Smooth muscle cell (in vitro differentiated cells): ENCODE measurements around the gene TRAF3IP1. TPM values are rescaled to one million over a fixed set of nuclear protein-coding genes. Genes with fewer than 3 reads are reported as not detected.

Experiments used
- DNase-seq: peaks from one replicate; lab custom pipeline; 2025; ENCODE audit not compliant: unreplicated experiment; lab: John Stamatoyannopoulos, UW
- H2AFZ ChIP-seq: fragments of 200-600 bp; sonication (generic); 2 replicates; pipeline ENCODE4 v1.6.0; 2016; ENCODE audit warnings: antibody characterized with exemption, low read depth, mild to moderate bottlenecking
- H3F3A ChIP-seq: fragments of 200-600 bp; sonication (generic); 2 replicates; pipeline ENCODE4 v1.6.0; 2017; ENCODE audit warnings: antibody characterized with exemption, low read depth
- H3K27ac ChIP-seq: fragments of 200-600 bp; sonication (generic); 2 replicates; pipeline ENCODE4 v1.5.1; 2016; ENCODE audit warnings: low read depth, mild to moderate bottlenecking
- H3K27me3 ChIP-seq: fragments of 200-600 bp; sonication (generic); 2 replicates; pipeline ENCODE4 v1.6.1; 2016; ENCODE audit warnings: low read depth, mild to moderate bottlenecking
- H3K36me3 ChIP-seq: fragments of 200-600 bp; sonication (generic); 2 replicates; pipeline ENCODE4 v1.5.1; 2016; ENCODE audit warnings: low read depth
- H3K4me1 ChIP-seq: fragments of 200-600 bp; sonication (generic); 2 replicates; pipeline ENCODE4 v1.5.1; 2016; ENCODE audit warnings: low read depth
- H3K4me2 ChIP-seq: fragments of 200-600 bp; sonication (generic); 2 replicates; pipeline ENCODE4 v1.6.0; 2016; ENCODE audit warnings: mild to moderate bottlenecking
- H3K4me3 ChIP-seq: fragments of 200-600 bp; sonication (generic); 2 replicates; pipeline ENCODE4 v1.5.1; 2016; ENCODE audit warnings: mild to moderate bottlenecking
- H3K79me2 ChIP-seq: fragments of 200-600 bp; sonication (generic); 2 replicates; pipeline ENCODE4 v1.6.0; 2016; ENCODE audit warnings: low read depth, mild to moderate bottlenecking
- H3K9ac ChIP-seq: fragments of 200-600 bp; sonication (generic); 2 replicates; pipeline ENCODE4 v1.6.0; 2016; ENCODE audit warnings: low read depth
- H3K9me3 ChIP-seq: fragments of 200-600 bp; sonication (generic); replicated peaks from 2 replicates; pipeline ENCODE4 v1.5.1; 2016; ENCODE audit warnings: low read depth
- H4K20me1 ChIP-seq: fragments of 200-600 bp; sonication (generic); 2 replicates; pipeline ENCODE4 v1.6.0; 2016; ENCODE audit warnings: low read depth
- CTCF ChIP-seq: fragments of 200-600 bp; sonication (generic); IDR thresholded peaks from 2 replicates; pipeline ENCODE4 v1.5.1; 2017; ENCODE audit warnings: borderline replicate concordance, mild to moderate bottlenecking, antibody characterized with exemption; ENCODE audit not compliant: insufficient read depth, poor library complexity, severe bottlenecking
- WGBS: methylation state at CpG from one replicate; pipeline ENCODE4 v1.1.7; 2016; ENCODE audit warnings: low lambda C conversion rate; 5-methylcytosine and 5-hydroxymethylcytosine counted together
- polyA plus RNA-seq: library from polyadenylated mRNA; unstranded; fragments of >200 nt; fragmentation: Nextera tagmentation; extraction: Ambion mirVana; gene quantifications from 2 replicates; pipeline ENCODE4 v1.2.1, GENCODE V29; 2016
- total RNA-seq: library from RNA; depleted of rRNA; stranded (reverse); fragments of >200 nt; gene quantifications from 2 replicates; pipeline ENCODE4 v1.2.3, GENCODE V29; 2014

TRAF3IP1 gene
- total and polyA plus RNA-seq, 2 experiments from 2014 or later, result 5.3 to 7.5 TPM

- peaks cover 10% of the 10 kb centered on the region for H3K36me3 ChIP-seq
- H3F3A ChIP-seq, result no peaks in the 10 kb centered on the region
- no peak overlapping the region for H2AFZ ChIP-seq
- DNase-seq, result no peak
- no peaks in the 10 kb centered on the region for H3K4me1 ChIP-seq
- TF ChIP-seq CTCF, result no peak
- no peaks in the 10 kb centered on the region for H3K9me3 ChIP-seq
- H3K27ac ChIP-seq, result no peak overlapping the region
- H3K9ac ChIP-seq, result no peak overlapping the region
- H3K79me2 ChIP-seq, result peaks cover 17% of the 10 kb centered on the region
- H4K20me1 ChIP-seq, result peaks cover 60% of the 10 kb centered on the region
- H3K27me3 ChIP-seq, result no peaks in the 10 kb centered on the region
- WGBS, result 92% methylated on average over 9 of the region's 9 CpGs
- H3K4me2 ChIP-seq, result no peak overlapping the region
- no peak overlapping the region for H3K4me3 ChIP-seq
Measured at GRCh38 chr2:238278626-238279323, 41.5 kb upstream of the TRAF3IP1 start.

GRCh38 chr2:238279324-238279682, 41.0 kb upstream of the TRAF3IP1 start:
- no peak for TF ChIP-seq CTCF
- no peak for DNase-seq
- no peaks in the 10 kb centered on the region for H3K9me3 ChIP-seq
- H3F3A ChIP-seq, result no peaks in the 10 kb centered on the region
- peaks cover 10% of the 10 kb centered on the region for H3K36me3 ChIP-seq
- no peak overlapping the region for H3K27ac ChIP-seq
- H3K4me2 ChIP-seq, result no peak overlapping the region
- H2AFZ ChIP-seq, result no peak overlapping the region
- no peak overlapping the region for H3K9ac ChIP-seq
- H3K4me3 ChIP-seq, result no peak overlapping the region
- peaks cover 22% of the 10 kb centered on the region for H3K79me2 ChIP-seq
- no peaks in the 10 kb centered on the region for H3K27me3 ChIP-seq
- H4K20me1 ChIP-seq, result peaks cover 60% of the 10 kb centered on the region
- WGBS, result 96% methylated on average over 6 of the region's 6 CpGs
- no peaks in the 10 kb centered on the region for H3K4me1 ChIP-seq

GRCh38 chr2:238280083-238280825, 40.1 kb upstream of the TRAF3IP1 start:
- no peak for DNase-seq
- H2AFZ ChIP-seq, result no peak overlapping the region
- H3K27ac ChIP-seq, result no peak overlapping the region
- H3F3A ChIP-seq, result no peaks in the 10 kb centered on the region
- peaks cover 27% of the 10 kb centered on the region for H3K79me2 ChIP-seq
- peaks cover 1% of the 10 kb centered on the region for H3K4me1 ChIP-seq
- peaks cover 63% of the 10 kb centered on the region for H4K20me1 ChIP-seq
- H3K4me3 ChIP-seq, result no peak overlapping the region
- WGBS, result 89% methylated on average over 12 of the region's 12 CpGs
- no peak for TF ChIP-seq CTCF
- peaks cover 5% of the 10 kb centered on the region for H3K36me3 ChIP-seq
- H3K27me3 ChIP-seq, result no peaks in the 10 kb centered on the region
- H3K9me3 ChIP-seq, result no peaks in the 10 kb centered on the region
- H3K4me2 ChIP-seq, result no peak overlapping the region
- no peak overlapping the region for H3K9ac ChIP-seq
